Measurements from ENCODE around the gene CREG1. TPM values are rescaled to one million over a fixed set of nuclear protein-coding genes. Genes with fewer than 3 reads are reported as not detected.

Gene CREG1
- total RNA-seq, 1 experiment from 2014 or later = 21.7 TPM

- TF ChIP-seq ERG (CRISPR knock-in tag; IDR thresholded peaks at IDR 0.05) (no peak), GABPB1 (CRISPR knock-in tag; IDR thresholded peaks at IDR 0.05) (no peak), CTCF (IDR thresholded peaks at IDR 0.05) (no peak), E2F4 (CRISPR knock-in tag; IDR thresholded peaks at IDR 0.05; ENCODE audit: borderline replicate concordance, low read depth) (no peak), AR (CRISPR knock-in tag; IDR thresholded peaks at IDR 0.05) (no peak), FOXP1 (CRISPR knock-in tag; IDR thresholded peaks at IDR 0.05; ENCODE audit: borderline replicate concordance) (no peak), MYBL2 (CRISPR knock-in tag; IDR thresholded peaks at IDR 0.05) (no peak), CREB1 (CRISPR knock-in tag; IDR thresholded peaks at IDR 0.05) (no peak)
- TF ChIP-seq, protein P1, sequence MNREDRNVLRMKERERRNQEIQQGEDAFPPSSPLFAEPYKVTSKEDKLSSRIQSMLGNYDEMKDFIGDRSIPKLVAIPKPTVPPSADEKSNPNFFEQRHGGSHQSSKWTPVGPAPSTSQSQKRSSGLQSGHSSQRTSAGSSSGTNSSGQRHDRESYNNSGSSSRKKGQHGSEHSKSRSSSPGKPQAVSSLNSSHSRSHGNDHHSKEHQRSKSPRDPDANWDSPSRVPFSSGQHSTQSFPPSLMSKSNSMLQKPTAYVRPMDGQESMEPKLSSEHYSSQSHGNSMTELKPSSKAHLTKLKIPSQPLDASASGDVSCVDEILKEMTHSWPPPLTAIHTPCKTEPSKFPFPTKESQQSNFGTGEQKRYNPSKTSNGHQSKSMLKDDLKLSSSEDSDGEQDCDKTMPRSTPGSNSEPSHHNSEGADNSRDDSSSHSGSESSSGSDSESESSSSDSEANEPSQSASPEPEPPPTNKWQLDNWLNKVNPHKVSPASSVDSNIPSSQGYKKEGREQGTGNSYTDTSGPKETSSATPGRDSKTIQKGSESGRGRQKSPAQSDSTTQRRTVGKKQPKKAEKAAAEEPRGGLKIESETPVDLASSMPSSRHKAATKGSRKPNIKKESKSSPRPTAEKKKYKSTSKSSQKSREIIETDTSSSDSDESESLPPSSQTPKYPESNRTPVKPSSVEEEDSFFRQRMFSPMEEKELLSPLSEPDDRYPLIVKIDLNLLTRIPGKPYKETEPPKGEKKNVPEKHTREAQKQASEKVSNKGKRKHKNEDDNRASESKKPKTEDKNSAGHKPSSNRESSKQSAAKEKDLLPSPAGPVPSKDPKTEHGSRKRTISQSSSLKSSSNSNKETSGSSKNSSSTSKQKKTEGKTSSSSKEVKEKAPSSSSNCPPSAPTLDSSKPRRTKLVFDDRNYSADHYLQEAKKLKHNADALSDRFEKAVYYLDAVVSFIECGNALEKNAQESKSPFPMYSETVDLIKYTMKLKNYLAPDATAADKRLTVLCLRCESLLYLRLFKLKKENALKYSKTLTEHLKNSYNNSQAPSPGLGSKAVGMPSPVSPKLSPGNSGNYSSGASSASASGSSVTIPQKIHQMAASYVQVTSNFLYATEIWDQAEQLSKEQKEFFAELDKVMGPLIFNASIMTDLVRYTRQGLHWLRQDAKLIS (CRISPR knock-in tag; IDR thresholded peaks at IDR 0.05; ENCODE audit: borderline replicate concordance) = no peak
- TF ChIP-seq, protein P2, sequence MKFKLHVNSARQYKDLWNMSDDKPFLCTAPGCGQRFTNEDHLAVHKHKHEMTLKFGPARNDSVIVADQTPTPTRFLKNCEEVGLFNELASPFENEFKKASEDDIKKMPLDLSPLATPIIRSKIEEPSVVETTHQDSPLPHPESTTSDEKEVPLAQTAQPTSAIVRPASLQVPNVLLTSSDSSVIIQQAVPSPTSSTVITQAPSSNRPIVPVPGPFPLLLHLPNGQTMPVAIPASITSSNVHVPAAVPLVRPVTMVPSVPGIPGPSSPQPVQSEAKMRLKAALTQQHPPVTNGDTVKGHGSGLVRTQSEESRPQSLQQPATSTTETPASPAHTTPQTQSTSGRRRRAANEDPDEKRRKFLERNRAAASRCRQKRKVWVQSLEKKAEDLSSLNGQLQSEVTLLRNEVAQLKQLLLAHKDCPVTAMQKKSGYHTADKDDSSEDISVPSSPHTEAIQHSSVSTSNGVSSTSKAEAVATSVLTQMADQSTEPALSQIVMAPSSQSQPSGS (CRISPR knock-in tag; IDR thresholded peaks at IDR 0.05; ENCODE audit: borderline replicate concordance, low read depth) = no peak
- TF ChIP-seq, protein P3, sequence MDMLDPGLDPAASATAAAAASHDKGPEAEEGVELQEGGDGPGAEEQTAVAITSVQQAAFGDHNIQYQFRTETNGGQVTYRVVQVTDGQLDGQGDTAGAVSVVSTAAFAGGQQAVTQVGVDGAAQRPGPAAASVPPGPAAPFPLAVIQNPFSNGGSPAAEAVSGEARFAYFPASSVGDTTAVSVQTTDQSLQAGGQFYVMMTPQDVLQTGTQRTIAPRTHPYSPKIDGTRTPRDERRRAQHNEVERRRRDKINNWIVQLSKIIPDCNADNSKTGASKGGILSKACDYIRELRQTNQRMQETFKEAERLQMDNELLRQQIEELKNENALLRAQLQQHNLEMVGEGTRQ (CRISPR knock-in tag; IDR thresholded peaks at IDR 0.05) = no peak
Measured at GRCh38 chr1:167561753-167562152, 8.2 kb upstream of the CREG1 start (continued).
